HG02798 (cell line): ENCODE measurements around the gene PSPN.

ENCODE experiments used
- ATAC-seq: cut with Tn5 transposase; IDR thresholded peaks from one replicate; pipeline ENCODE4 v1.9.1; 2021; ENCODE audit warnings: mild to moderate bottlenecking; ENCODE audit not compliant: unreplicated experiment, poor library complexity

PSPN gene, protein sequence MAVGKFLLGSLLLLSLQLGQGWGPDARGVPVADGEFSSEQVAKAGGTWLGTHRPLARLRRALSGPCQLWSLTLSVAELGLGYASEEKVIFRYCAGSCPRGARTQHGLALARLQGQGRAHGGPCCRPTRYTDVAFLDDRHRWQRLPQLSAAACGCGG

GRCh38 chr19:6375411-6376010 lies at the start of gene PSPN:
TSS of gene PSPN (minus strand) at chr19:6375933. CDS start at chr19:6375849, 84 bp downstream.
- no peak for ATAC-seq

GRCh38 chr19:6424939-6425731 lies 49.4 kb upstream of the PSPN start:
- ATAC-seq, result peak; percentile 90

- ATAC-seq, result no peak
These were observed 48.6 kb upstream of the PSPN start, which contains the start of gene KHSRP for GRCh38 chr19:6424195-6424938. TSS of gene KHSRP (minus strand) at chr19:6424811. CDS start at chr19:6424701, 110 bp downstream.

DNA sequence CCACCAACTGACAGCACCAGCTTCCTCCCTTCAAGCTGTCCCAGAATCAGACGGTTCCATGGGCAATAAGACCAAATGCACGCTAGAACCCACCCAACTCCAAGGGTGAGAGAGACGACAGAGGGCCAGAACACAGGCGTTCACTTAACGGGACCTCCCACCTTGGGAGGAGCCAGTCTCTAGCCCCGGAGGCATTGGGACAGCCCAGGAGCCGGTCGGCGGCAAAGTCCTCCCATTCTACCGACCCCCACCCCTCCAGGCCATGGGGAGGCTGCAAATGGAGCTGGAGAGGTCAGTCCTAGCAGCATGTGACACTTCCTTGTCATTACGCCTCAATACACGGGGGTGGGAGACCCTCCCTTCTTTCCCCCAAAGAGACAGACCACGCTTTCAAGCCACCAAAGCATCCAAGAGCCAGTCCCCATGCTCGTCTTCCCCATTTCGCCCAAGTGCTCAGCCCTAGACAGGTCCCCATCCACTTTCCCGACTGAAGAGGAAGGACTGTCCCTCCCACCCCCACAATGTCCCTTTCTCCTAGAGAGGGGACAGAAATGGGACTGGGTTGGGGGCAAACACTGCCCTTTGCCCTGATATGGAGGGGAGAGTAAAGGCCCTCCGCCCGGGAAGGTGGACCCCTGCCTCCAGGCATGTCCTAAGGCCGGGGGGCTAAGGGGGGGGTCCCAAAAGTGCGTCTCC lies 47.9 kb upstream of the PSPN start:
- no peak for ATAC-seq

GRCh38 chr19:6421075-6422014 lies 45.6 kb upstream of the PSPN start:
- no peak for ATAC-seq

GRCh38 chr19:6418562-6418932 lies 42.8 kb upstream of the PSPN start:
- ATAC-seq, result no peak

GRCh38 chr19:6417713-6418561 lies 42.2 kb upstream of the PSPN start:
- no peak for ATAC-seq

GRCh38 chr19:6416658-6417405 lies 41.1 kb upstream of the PSPN start:
- no peak for ATAC-seq

DNA sequence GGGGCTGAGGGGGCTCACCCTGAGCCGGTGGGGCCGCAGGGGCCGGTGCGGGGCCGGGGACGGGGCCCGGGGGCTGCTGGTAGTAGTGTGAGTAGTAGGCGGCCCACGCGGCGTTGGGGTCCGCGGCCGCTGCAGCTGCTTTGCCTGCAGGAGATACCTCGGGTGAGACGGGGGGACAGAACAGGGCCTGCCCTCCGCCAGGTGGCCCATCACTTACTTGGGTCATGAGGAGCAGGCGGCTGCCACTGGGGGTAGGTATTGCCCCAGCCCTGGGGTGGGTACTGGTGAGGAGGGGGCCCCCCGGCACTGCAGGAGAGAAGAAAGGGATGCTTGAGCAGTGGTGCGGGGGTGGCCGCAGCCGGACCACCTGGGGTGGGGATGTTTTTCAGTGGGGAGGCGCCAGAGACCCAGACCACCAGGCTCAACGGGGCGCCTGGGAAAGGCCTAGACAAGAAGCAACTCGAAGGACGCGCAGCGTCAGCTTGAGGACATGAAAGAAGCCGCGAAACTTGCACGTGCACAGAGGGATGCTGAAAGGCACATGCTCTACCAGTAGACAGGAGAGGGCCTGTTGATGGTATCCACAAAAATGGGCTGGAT lies 40.0 kb upstream of the PSPN start:
- no peak for ATAC-seq

- ATAC-seq, result no peak
These were observed 39.3 kb upstream of the PSPN start for GRCh38 chr19:6414793-6415590.

GRCh38 chr19:6413721-6414643 lies 38.2 kb upstream of the PSPN start:
- ATAC-seq, result no peak

DNA sequence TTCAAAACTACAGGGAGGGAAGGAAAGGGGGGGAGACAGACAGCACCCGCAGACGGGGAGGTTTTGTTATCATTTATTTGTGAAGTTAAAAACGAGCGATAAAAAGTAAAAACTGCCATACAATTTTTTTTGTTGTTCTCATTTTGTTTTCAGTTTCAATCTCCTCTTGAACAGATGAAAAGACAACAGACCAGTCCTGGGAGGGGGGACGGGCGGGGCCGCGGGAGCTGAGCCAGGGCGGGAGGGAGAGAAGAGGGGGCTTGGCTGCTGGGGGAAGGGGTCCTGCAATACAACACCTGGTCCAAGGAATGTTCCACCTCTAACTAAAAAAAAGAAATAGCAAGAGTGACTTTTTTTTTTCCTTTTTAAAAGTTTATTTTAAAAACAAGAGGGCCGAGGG lies 37.6 kb upstream of the PSPN start:
- ATAC-seq, result no peak

DNA sequence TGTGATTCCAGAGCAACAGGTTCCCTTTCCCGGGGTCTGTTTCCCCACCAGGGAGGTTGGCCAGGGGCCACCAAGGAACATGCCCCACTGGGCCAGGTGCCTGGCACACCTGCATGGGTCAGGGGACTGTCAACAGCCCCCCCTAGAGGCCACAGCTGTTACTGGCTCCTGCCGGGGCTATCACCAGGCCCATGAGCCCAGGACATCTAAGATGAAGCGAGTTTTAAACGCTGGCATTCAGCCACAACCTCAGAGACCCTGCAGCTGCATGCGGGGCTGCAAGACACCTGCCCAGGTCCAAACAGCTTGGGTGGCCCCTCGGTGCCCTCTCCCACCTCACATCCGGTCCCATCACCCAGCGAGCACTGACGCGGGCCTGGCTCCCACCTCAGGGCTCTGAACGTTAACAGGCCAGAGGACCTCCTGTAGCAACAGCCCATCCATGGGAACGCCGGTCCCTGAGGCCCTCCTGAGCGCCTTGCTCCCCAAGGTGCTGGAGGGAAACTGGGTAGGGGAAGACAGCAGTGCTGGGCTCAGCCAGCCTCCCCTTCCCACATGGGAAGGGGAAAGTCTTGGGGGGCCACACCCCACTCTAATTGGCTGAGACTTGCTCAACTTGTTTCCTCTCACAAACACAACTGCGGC lies 36.8 kb upstream of the PSPN start:
- ATAC-seq, result no peak

DNA sequence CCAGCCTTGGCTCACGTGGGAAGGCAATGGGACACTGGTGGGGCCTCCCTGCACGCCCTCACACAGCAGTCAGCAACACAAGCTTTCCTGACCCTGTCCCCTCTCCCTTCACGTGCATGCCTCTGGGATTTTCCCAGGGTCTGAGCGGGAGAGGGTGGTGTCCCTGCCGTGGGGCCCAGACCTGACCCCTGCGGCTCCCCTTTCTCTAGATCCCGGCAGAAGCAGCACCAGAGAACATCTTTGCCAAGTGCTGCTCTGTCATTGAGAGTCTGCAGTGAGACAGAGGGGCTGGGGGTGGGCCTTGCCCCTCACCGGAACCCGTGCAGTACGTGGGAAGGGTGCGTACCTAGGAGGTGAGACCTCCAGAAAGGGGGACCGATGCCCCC lies 36.3 kb upstream of the PSPN start:
- no peak for ATAC-seq

DNA sequence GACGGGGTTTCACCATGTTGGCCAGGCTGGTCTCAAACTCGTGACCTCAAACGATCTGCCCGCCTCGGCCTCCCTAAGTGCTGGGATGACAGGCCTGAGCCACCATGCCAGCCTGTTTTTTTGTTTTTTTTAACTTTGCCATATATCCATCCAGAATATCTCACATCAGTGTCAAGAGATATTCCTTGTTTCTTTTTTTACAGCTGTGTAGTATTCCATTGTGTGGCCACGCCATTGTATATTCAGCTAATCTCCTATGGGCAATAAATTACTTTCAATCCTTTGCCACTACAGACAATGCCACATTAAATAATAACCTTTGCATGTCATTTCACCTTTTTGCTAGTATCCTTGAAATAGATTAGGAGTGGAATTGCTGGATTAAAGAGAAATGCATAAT lies 33.6 kb upstream of the PSPN start:
- no peak for ATAC-seq
